Esophagus muscularis mucosa (tissue), 4 donors: ENCODE results near the gene SMIM22. TPM values are rescaled to one million over a fixed set of nuclear protein-coding genes. Genes with fewer than 3 reads are reported as not detected.
A peak's percentile ranks its signal among the peaks of the same experiment; 100 is the strongest.

Experiments
- DNase-seq: peaks from one replicate; pipeline ENCODE4 v3.0.0-alpha.2; 2017; ENCODE audit errors: extremely low spot score
- H3K27ac ChIP-seq, 4 donors: fragments of 200-600 bp; sonication (generic); replicated peaks in 1 of 4; 1 replicate in 3 of 4; 2 replicates in 1 of 4; pipeline ENCODE4 v1.5.1; 2016 to 2019; ENCODE audit warnings: mild to moderate bottlenecking in 1 of 4
- H3K27me3 ChIP-seq, 4 donors: fragments of 200-600 bp; sonication (generic); one replicate each; pipeline versions ENCODE4 v1.5.1 to v1.6.0; 2016 to 2019
- H3K36me3 ChIP-seq, 4 donors: fragments of 200-600 bp; sonication (generic); one replicate each; pipeline ENCODE4 v1.5.1; 2016 to 2019
- H3K4me1 ChIP-seq, 4 donors: fragments of 200-600 bp; sonication (generic); one replicate each; pipeline ENCODE4 v1.5.1; 2016 to 2019
- H3K4me3 ChIP-seq, 4 donors: fragments of 200-600 bp; sonication (generic); 1 replicate in 2 of 4; 2 replicates in 2 of 4; pipeline ENCODE4 v1.5.1; 2016 to 2019; ENCODE audit warnings: mild to moderate bottlenecking in 4 of 4, moderate library complexity in 1 of 4
- H3K9me3 ChIP-seq, 4 donors: fragments of 200-600 bp; sonication (generic); 1 replicate in 3 of 4; 2 replicates in 1 of 4; pipeline ENCODE4 v1.5.1; 2016 to 2019
- EP300 ChIP-seq: sonication (generic); formaldehyde crosslinking; IDR thresholded peaks from one replicate; pipeline ENCODE4 v1.6.1; 2017; ENCODE audit warnings: antibody characterized with exemption
- POLR2A ChIP-seq: fragments of 450-650 bp; IDR thresholded peaks from one replicate; pipeline ENCODE4 v1.6.1; 2017; ENCODE audit warnings: antibody characterized with exemption, moderate library complexity, mild to moderate bottlenecking, low read depth
- POLR2AphosphoS5 ChIP-seq, 2 donors: sonication (generic); formaldehyde crosslinking; IDR thresholded peaks; one replicate each; pipeline ENCODE4 v1.6.1; 2017; ENCODE audit warnings: antibody characterized with exemption in 2 of 2
- WGBS: methylation state at CpG from one replicate; pipeline ENCODE4 v1.1.5; 2018; 5-methylcytosine and 5-hydroxymethylcytosine counted together
- intact Hi-C: fragments of 100-400 bp; cut with DNase I; formaldehyde crosslinking; loops from one replicate; pipeline ENCODE4 v1.15.1; 2023
- total RNA-seq, 4 donors: library from RNA; depleted of rRNA; stranded (reverse); fragments of >200 nt; gene quantifications; one replicate each; pipeline versions ENCODE4 v1.1.0 to v1.2.1, GENCODE V29; 2016
- TF ChIP-seq, protein P1 (sequence below), 3 experiments: fragments of 200-600 bp in 2 of 3; fragments of 450-650 bp in 1 of 3; sonication (generic) in 2 of 3; IDR thresholded peaks; one replicate each; pipeline ENCODE4 v1.5.1; 2017 to 2019; ENCODE audit warnings: antibody characterized with exemption in 3 of 3, mild to moderate bottlenecking in 2 of 3, moderate library complexity in 1 of 3

SMIM22 gene
- total RNA-seq, 4 donors from 2014 or later, result not detected

DNA sequence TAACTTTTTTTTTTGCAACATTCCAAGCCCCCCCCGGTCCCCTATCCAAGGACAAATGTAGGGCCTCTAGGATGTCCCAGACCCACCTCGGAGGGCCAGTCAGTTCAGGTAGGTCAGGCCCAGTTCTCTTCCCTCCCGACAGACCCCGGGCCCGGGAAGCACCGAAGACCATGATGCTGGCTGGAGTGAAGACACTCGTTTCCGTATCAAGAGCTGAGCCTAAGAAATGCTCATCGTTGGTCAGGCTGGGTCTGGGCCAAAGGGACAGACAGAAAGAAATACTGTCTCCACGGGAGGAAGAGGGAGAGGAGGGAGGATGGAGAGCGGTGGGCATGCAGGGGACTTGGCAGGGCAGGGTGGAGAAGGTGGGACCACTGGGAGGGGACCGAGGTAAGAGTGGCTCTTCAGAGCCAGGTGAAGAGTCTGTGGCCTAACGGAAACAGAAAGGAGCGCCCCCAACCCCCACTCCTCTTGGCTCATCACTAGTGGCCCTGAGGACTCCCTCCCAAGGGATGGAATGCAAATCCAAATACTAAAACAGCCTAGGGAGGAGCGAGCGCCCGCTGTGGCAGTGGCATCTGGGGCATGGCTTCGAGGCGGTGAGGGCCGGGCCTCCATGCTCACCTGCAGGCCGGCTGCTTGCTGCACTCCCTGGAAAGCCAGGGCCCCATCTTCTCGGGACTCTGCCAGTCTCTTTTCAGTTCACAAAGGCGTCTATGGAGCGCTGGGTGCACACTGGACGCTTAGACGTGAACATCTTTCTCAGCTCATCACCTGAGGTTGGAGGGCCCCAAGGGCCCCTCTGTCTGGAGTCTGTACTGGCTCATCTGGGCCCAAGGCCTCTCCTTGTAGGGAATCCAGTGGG, 9.0 kb downstream of the SMIM22 start:
- 65% methylated on average over 26 of the region's 26 CpGs for WGBS
- intact Hi-C loops, result loop anchor here (5.0 kb wide), 3 partner anchors 37 to 72 kb away; partner anchors contain the start of genes ANKS3, DNAAF8, GLYR1 and UBN1
- DNase-seq, result no peak
- no peaks in the 10 kb centered on the region for H3K27me3 ChIP-seq
- peaks cover 31 to 48% (median 45%) of the 10 kb centered on the region in 4 donors for H3K4me1 ChIP-seq
- TF ChIP-seq, protein P1, sequence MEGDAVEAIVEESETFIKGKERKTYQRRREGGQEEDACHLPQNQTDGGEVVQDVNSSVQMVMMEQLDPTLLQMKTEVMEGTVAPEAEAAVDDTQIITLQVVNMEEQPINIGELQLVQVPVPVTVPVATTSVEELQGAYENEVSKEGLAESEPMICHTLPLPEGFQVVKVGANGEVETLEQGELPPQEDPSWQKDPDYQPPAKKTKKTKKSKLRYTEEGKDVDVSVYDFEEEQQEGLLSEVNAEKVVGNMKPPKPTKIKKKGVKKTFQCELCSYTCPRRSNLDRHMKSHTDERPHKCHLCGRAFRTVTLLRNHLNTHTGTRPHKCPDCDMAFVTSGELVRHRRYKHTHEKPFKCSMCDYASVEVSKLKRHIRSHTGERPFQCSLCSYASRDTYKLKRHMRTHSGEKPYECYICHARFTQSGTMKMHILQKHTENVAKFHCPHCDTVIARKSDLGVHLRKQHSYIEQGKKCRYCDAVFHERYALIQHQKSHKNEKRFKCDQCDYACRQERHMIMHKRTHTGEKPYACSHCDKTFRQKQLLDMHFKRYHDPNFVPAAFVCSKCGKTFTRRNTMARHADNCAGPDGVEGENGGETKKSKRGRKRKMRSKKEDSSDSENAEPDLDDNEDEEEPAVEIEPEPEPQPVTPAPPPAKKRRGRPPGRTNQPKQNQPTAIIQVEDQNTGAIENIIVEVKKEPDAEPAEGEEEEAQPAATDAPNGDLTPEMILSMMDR (IDR thresholded peaks at IDR 0.05), result no peak
- TF ChIP-seq EP300 (no peak), POLR2AphosphoS5 (IDR thresholded peaks at IDR 0.05) (no peak), POLR2A (no peak)
- no peaks in the 10 kb centered on the region for H3K9me3 ChIP-seq
- H3K36me3 ChIP-seq, result peaks cover 23 to 71% (median 55%) of the 10 kb centered on the region in 4 donors
- peak overlapping the region; percentile 87 to 93 (median 90) for H3K27ac ChIP-seq
- H3K4me3 ChIP-seq, result no peak overlapping the region

- H3K4me3 ChIP-seq, result no peak overlapping the region
- no peaks in the 10 kb centered on the region for H3K9me3 ChIP-seq
- DNase-seq, result no peak
- H3K4me1 ChIP-seq, result peaks cover 28 to 43% (median 41%) of the 10 kb centered on the region in 4 donors
- H3K36me3 ChIP-seq, result peaks cover 31 to 71% (median 57%) of the 10 kb centered on the region in 4 donors
- intact Hi-C loops, result no loop called here
- WGBS, result 85% methylated on average over 11 of the region's 11 CpGs
- TF ChIP-seq, protein P1 (IDR thresholded peaks at IDR 0.05), result peak in 1 of 3 experiments; percentile 23
- TF ChIP-seq POLR2A, result no peak
- peak in 1 of 2 donors; percentile 26 for TF ChIP-seq POLR2AphosphoS5 (IDR thresholded peaks at IDR 0.05)
- no peak for TF ChIP-seq EP300
- no peaks in the 10 kb centered on the region for H3K27me3 ChIP-seq
- H3K27ac ChIP-seq, result peak overlapping the region in 3 of 4 donors; percentile 87 to 93 (median 92)
These were observed 10.1 kb downstream of the SMIM22 start for GRCh38 chr16:4805231-4805630.

DNA sequence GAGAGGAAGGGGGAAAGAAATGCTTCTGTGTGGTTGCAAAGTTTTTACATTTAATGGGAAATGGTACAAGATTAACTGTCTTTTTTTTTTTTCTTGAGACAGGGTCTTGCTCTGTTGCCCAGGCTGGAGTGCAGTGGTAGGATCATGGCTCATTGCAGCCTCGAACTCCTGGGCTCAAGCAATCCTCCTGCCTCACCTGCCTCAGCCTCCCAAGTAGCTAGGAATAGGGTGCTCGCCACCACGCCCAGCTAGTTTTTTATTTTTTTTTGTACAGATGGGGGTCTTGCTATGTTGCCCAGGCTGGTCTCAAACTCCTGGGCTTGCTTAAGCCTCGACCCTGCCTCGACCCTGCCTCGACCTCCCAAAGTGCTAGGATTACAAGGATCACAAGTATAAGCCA, 11.1 kb downstream of the SMIM22 start:
- 89% methylated on average over 6 of the region's 6 CpGs for WGBS
- DNase-seq, result no peak
- H3K27me3 ChIP-seq, result no peaks in the 10 kb centered on the region
- intact Hi-C loops, result no loop called here
- H3K36me3 ChIP-seq, result peaks cover 37 to 73% (median 67%) of the 10 kb centered on the region in 4 donors
- H3K27ac ChIP-seq, result no peak overlapping the region
- H3K4me3 ChIP-seq, result no peak overlapping the region
- no peak for TF ChIP-seq EP300
- TF ChIP-seq POLR2A, result no peak
- TF ChIP-seq, protein P1 (IDR thresholded peaks at IDR 0.05), result no peak
- no peak for TF ChIP-seq POLR2AphosphoS5 (IDR thresholded peaks at IDR 0.05)
- H3K9me3 ChIP-seq, result no peaks in the 10 kb centered on the region
- peaks cover 19 to 33% (median 30%) of the 10 kb centered on the region in 4 donors for H3K4me1 ChIP-seq

DNA sequence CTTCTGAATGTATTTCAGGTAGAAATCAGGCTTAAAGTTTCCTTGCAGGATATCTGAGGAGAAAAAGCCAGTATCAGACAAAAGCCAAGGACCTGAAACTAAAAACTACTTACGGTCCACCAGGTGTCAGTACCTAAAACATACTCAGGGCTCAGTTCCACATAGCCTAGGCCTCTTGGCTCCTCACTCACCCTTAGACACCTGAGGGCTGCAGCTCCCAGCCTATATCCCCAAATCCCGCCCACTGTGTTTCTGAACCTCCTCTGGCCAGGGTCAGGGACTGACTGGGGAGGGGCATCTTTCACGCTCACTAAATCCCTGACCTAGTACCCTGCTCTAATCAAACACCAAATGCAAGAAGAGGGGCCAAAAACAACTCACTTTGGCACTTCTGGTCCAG, 16.1 kb downstream of the SMIM22 start:
- H3K4me3 ChIP-seq, result no peak overlapping the region
- WGBS, result 91% methylated on average over 3 of the region's 3 CpGs
- H3K27ac ChIP-seq, result peak overlapping the region in 3 of 4 donors; percentile 18 to 84 (median 84)
- no peak for DNase-seq
- no peaks in the 10 kb centered on the region for H3K27me3 ChIP-seq
- TF ChIP-seq, protein P1 (IDR thresholded peaks at IDR 0.05), result no peak
- TF ChIP-seq POLR2A, result no peak
- no peak for TF ChIP-seq EP300
- TF ChIP-seq POLR2AphosphoS5 (IDR thresholded peaks at IDR 0.05), result no peak
- no peaks in the 10 kb centered on the region for H3K9me3 ChIP-seq
- peaks cover 53 to 93% (median 83%) of the 10 kb centered on the region in 4 donors for H3K36me3 ChIP-seq
- H3K4me1 ChIP-seq, result peaks cover 21 to 40% (median 28%) of the 10 kb centered on the region in 4 donors
- intact Hi-C loops, result no loop called here
